ENCODE measurements around the gene ECI1. TPM values are rescaled to one million over a fixed set of nuclear protein-coding genes. Genes with fewer than 3 reads are reported as not detected.
"Not testable (repeated sequence)": the region's sequence is repeated elsewhere in the genome, so short reads cannot be mapped to it uniquely, and the experiment has no call there.

The ECI1 gene
- polyA plus RNA-seq, 3 donors, result 29.9 to 74.5 (median 52.3) TPM

- no peak overlapping the region for H3K27ac Mint-ChIP-seq
- Histone ChIP-seq H3K9me3 (replicated peaks in 1 of 2; ENCODE audit: control insufficient read depth in 1 of 2, insufficient read depth in 1 of 2, low read length in 2 of 2) (no peaks in the 10 kb centered on the region), H3K79me2 (ENCODE audit: insufficient read depth, low read length) (peaks cover 45% of the 10 kb centered on the region)
These were observed 18.7 kb upstream of the ECI1 start for GRCh38 chr16:2270070-2270462.

GRCh38 chr16:2267913-2268666 lies 16.7 kb upstream of the ECI1 start, which contains the start of gene RNPS1:
TSS of gene RNPS1 (minus strand) at chr16:2268126. CDS start at chr16:2264643, 3,483 bp downstream.
- Mint-ChIP-seq H3K36me3 (peaks cover 16 to 23% of the 10 kb centered on the region in 2 donors), H3K4me1 (peaks cover 39% of the 10 kb centered on the region), H3K4me3 (peak within 1 kb of the TSS; percentile 86 to 96), H3K27me3 (ENCODE audit: low read depth in 3 of 3) (peaks cover 0 to 4% (median 2%) of the 10 kb centered on the region in 3 donors), H3K27ac (peak within 1 kb of the TSS; percentile 95 to 100 (median 99)), H3K9me3 (no peaks in the 10 kb centered on the region)
- Histone ChIP-seq H3K27ac (ENCODE audit: low read depth in 1 of 2, low read length in 2 of 2) (peak within 1 kb of the TSS; percentile 92 to 97), H3K9me3 (replicated peaks in 1 of 2; ENCODE audit: control insufficient read depth in 1 of 2, insufficient read depth in 1 of 2, low read length in 2 of 2) (no peaks in the 10 kb centered on the region), H4K20me1 (ENCODE audit: insufficient read depth, low read length) (peaks cover 44% of the 10 kb centered on the region), H3K36me3 (replicated peaks in 1 of 2; ENCODE audit: control insufficient read depth in 1 of 2, insufficient read depth in 2 of 2, low read length in 2 of 2) (peaks cover 13 to 19% of the 10 kb centered on the region in 2 donors), H3K4me2 (replicated peaks; ENCODE audit: extremely low read depth, low read length, poor library complexity, severe bottlenecking) (peak within 1 kb of the TSS; percentile 94), H3K79me2 (ENCODE audit: insufficient read depth, low read length) (peaks cover 64% of the 10 kb centered on the region), H3K9ac (ENCODE audit: insufficient read depth, low read length, poor library complexity, severe bottlenecking) (peak within 1 kb of the TSS; percentile 89), H2AFZ (ENCODE audit: insufficient read depth, low read depth, low read length, poor library complexity, severe bottlenecking) (peak within 1 kb of the TSS; percentile 84), H3K4me3 (replicated peaks in 1 of 3; ENCODE audit: low read depth in 2 of 3, low read length in 3 of 3) (peak within 1 kb of the TSS; percentile 67 to 88 (median 72)), H3K4me1 (ENCODE audit: control insufficient read depth in 1 of 2, insufficient read depth in 2 of 2, low read length in 2 of 2) (peaks cover 27 to 41% of the 10 kb centered on the region in 2 donors), H3K27me3 (ENCODE audit: control insufficient read depth in 2 of 2, insufficient read depth in 2 of 2, low read length in 2 of 2) (no peaks in the 10 kb centered on the region)
- intact Hi-C loops (cut with micrococcal nuclease), result loop anchor here (5.0 kb wide), 3 partner anchors 46 to 239 kb away; partner anchors contain the start of genes MLST8 (in 2 of the 2) and E4F1 (in 1 of the 2)
- under 1% methylated on average over 88 of the region's 88 CpGs for WGBS (ENCODE audit: insufficient coverage)
- no peak for TF ChIP-seq CTCF (IDR thresholded peaks at IDR 0.05)
- peak; percentile 93 to 98 (median 96) for DNase-seq

More at GRCh38 chr16:2270070-2270462, 18.7 kb upstream of the ECI1 start:
- Mint-ChIP-seq H3K4me3 (no peak overlapping the region), H3K4me1 (peaks cover 36% of the 10 kb centered on the region), H3K9me3 (no peaks in the 10 kb centered on the region), H3K27me3 (ENCODE audit: low read depth in 3 of 3) (peaks cover 0 to 4% (median 2%) of the 10 kb centered on the region in 3 donors), H3K36me3 (peaks cover 2 to 8% of the 10 kb centered on the region in 2 donors)
- no peak for TF ChIP-seq CTCF (IDR thresholded peaks at IDR 0.05)
- no peak for DNase-seq
- H2AFZ ChIP-seq (ENCODE audit: insufficient read depth, low read depth, low read length, poor library complexity, severe bottlenecking), result no peak overlapping the region
- intact Hi-C loops (cut with micrococcal nuclease), result loop anchor here in 1 of 2 donors (10.0 kb wide), 1 partner anchor 235 kb away; no protein-coding TSS in a partner anchor
- peak overlapping the region; percentile 94 for H3K4me2 ChIP-seq (replicated peaks; ENCODE audit: extremely low read depth, low read length, poor library complexity, severe bottlenecking)
- H3K4me3 ChIP-seq (replicated peaks in 1 of 3; ENCODE audit: low read depth in 2 of 3, low read length in 3 of 3), result no peak overlapping the region
- H3K27ac ChIP-seq (ENCODE audit: low read depth in 1 of 2, low read length in 2 of 2), result no peak overlapping the region
- no peaks in the 10 kb centered on the region for H3K27me3 ChIP-seq (ENCODE audit: control insufficient read depth in 2 of 2, insufficient read depth in 2 of 2, low read length in 2 of 2)
- 94% methylated on average over 7 of the region's 9 CpGs for WGBS (ENCODE audit: insufficient coverage)
- H3K36me3 ChIP-seq (replicated peaks in 1 of 2; ENCODE audit: control insufficient read depth in 1 of 2, insufficient read depth in 2 of 2, low read length in 2 of 2), result no peaks in the 10 kb centered on the region
- peak overlapping the region; percentile 89 for H3K9ac ChIP-seq (ENCODE audit: insufficient read depth, low read length, poor library complexity, severe bottlenecking)
- peaks cover 25% of the 10 kb centered on the region for H4K20me1 ChIP-seq (ENCODE audit: insufficient read depth, low read length)
- peaks cover 27 to 43% of the 10 kb centered on the region in 2 donors for H3K4me1 ChIP-seq (ENCODE audit: control insufficient read depth in 1 of 2, insufficient read depth in 2 of 2, low read length in 2 of 2)

GRCh38 chr16:2267505-2267912 lies 16.1 kb upstream of the ECI1 start:
- peak overlapping the region; percentile 84 for H2AFZ ChIP-seq (ENCODE audit: insufficient read depth, low read depth, low read length, poor library complexity, severe bottlenecking)
- peaks cover 70% of the 10 kb centered on the region for H3K79me2 ChIP-seq (ENCODE audit: insufficient read depth, low read length)
- Mint-ChIP-seq H3K36me3 (peaks cover 21 to 29% of the 10 kb centered on the region in 2 donors), H3K4me1 (peaks cover 34% of the 10 kb centered on the region), H3K27ac (peak overlapping the region; percentile 95 to 100 (median 99)), H3K4me3 (peak overlapping the region; percentile 86 to 96)
- H3K27me3 ChIP-seq (ENCODE audit: control insufficient read depth in 2 of 2, insufficient read depth in 2 of 2, low read length in 2 of 2); H3K27me3 Mint-ChIP-seq (ENCODE audit: low read depth in 3 of 3); H3K9me3 Mint-ChIP-seq; H3K9me3 ChIP-seq (replicated peaks in 1 of 2; ENCODE audit: control insufficient read depth in 1 of 2, insufficient read depth in 1 of 2, low read length in 2 of 2): not testable (repeated sequence)
- H3K4me1 ChIP-seq (ENCODE audit: control insufficient read depth in 1 of 2, insufficient read depth in 2 of 2, low read length in 2 of 2), result peaks cover 24 to 35% of the 10 kb centered on the region in 2 donors
- under 1% methylated on average over 54 of the region's 54 CpGs for WGBS (ENCODE audit: insufficient coverage)
- H3K4me3 ChIP-seq (replicated peaks in 1 of 3; ENCODE audit: low read depth in 2 of 3, low read length in 3 of 3), result peak overlapping the region; percentile 67 to 88 (median 72)
- peaks cover 50% of the 10 kb centered on the region for H4K20me1 ChIP-seq (ENCODE audit: insufficient read depth, low read length)
- intact Hi-C loops (cut with micrococcal nuclease), result loop anchor here (5.0 kb wide), 3 partner anchors 45 to 240 kb away; partner anchors contain the start of genes MLST8 (in 2 of the 2) and E4F1 (in 1 of the 2)
- peak overlapping the region; percentile 94 for H3K4me2 ChIP-seq (replicated peaks; ENCODE audit: extremely low read depth, low read length, poor library complexity, severe bottlenecking)
- peak overlapping the region; percentile 89 for H3K9ac ChIP-seq (ENCODE audit: insufficient read depth, low read length, poor library complexity, severe bottlenecking)
- H3K27ac ChIP-seq (ENCODE audit: low read depth in 1 of 2, low read length in 2 of 2), result peak overlapping the region; percentile 92 to 97
- peak in 1 of 3 donors; percentile 66 for DNase-seq
- peaks cover 19 to 25% of the 10 kb centered on the region in 2 donors for H3K36me3 ChIP-seq (replicated peaks in 1 of 2; ENCODE audit: control insufficient read depth in 1 of 2, insufficient read depth in 2 of 2, low read length in 2 of 2)
